ENCODE data around the gene CAMK2G. TPM values are rescaled to one million over a fixed set of nuclear protein-coding genes. Genes with fewer than 3 reads are reported as not detected.
A peak's percentile ranks its signal among the peaks of the same experiment; 100 is the strongest.

Gene CAMK2G
- total RNA-seq, 6 experiments from 2014 or later, result 8.3 to 10.7 (median 9.4) TPM

- Histone ChIP-seq H3K36me3 (peaks cover 0 to 5% (median 0%) of the 10 kb centered on the region in 4 donors), H3K4me3 (no peak overlapping the region), H3K4me1 (no peaks in the 10 kb centered on the region), H3K9me3 (no peaks in the 10 kb centered on the region), H3K27ac (no peak overlapping the region), H3K27me3 (no peaks in the 10 kb centered on the region)
- intact Hi-C loops (cut with DNase I), result no loop called here
- ATAC-seq (no peak), DNase-seq (no peak)
- 94% methylated on average over 13 of the region's 19 CpGs for WGBS (ENCODE audit: insufficient coverage, low coverage, low lambda C conversion rate, missing lambda C conversion rate)
- TF ChIP-seq CTCF (IDR thresholded peaks at IDR 0.05) (no peak), POLR2A (IDR thresholded peaks at IDR 0.05) (no peak)
Observed at GRCh38 chr10:73827346-73828089, 46.8 kb downstream of the CAMK2G start.

GRCh38 chr10:73824146-73824725 is 50.1 kb downstream of the CAMK2G start:
- DNase-seq, result no peak
- no peaks in the 10 kb centered on the region for H3K9me3 ChIP-seq
- ATAC-seq, result no peak
- WGBS (ENCODE audit: insufficient coverage, low coverage, low lambda C conversion rate, missing lambda C conversion rate), result 98% methylated on average over 7 of the region's 14 CpGs
- no peak overlapping the region for H3K27ac ChIP-seq
- peaks cover 0 to 5% (median 0%) of the 10 kb centered on the region in 4 donors for H3K36me3 ChIP-seq
- intact Hi-C loops (cut with DNase I), result no loop called here
- H3K27me3 ChIP-seq, result no peaks in the 10 kb centered on the region
- H3K4me1 ChIP-seq, result peaks cover 0 to 10% (median 7%) of the 10 kb centered on the region in 4 donors
- TF ChIP-seq POLR2A (IDR thresholded peaks at IDR 0.05), result no peak
- TF ChIP-seq CTCF (IDR thresholded peaks at IDR 0.05), result no peak
- H3K4me3 ChIP-seq, result no peak overlapping the region

GRCh38 chr10:73823391-73823790 is 51.0 kb downstream of the CAMK2G start:
- no peaks in the 10 kb centered on the region for H3K27me3 ChIP-seq
- H3K4me3 ChIP-seq, result no peak overlapping the region
- no peaks in the 10 kb centered on the region for H3K9me3 ChIP-seq
- H3K4me1 ChIP-seq, result peaks cover 0 to 17% (median 10%) of the 10 kb centered on the region in 4 donors
- no peak for DNase-seq
- WGBS (ENCODE audit: insufficient coverage, low coverage, low lambda C conversion rate, missing lambda C conversion rate), result 84% methylated on average over 7 of the region's 7 CpGs
- peaks cover 0 to 5% (median 0%) of the 10 kb centered on the region in 4 donors for H3K36me3 ChIP-seq
- H3K27ac ChIP-seq, result no peak overlapping the region
- intact Hi-C loops (cut with DNase I), result no loop called here
- ATAC-seq, result no peak
- TF ChIP-seq CTCF (IDR thresholded peaks at IDR 0.05) (no peak), POLR2A (IDR thresholded peaks at IDR 0.05) (no peak)

GRCh38 chr10:73819513-73820093 is 54.8 kb downstream of the CAMK2G start:
- intact Hi-C loops (cut with DNase I), result no loop called here
- peak; percentile 86 to 93 (median 90) for ATAC-seq
- peak overlapping the region; percentile 3 to 59 (median 9) for H3K27ac ChIP-seq
- peak; percentile 92 to 98 (median 97) for DNase-seq
- peaks cover 0 to 3% (median 0%) of the 10 kb centered on the region in 4 donors for H3K36me3 ChIP-seq
- no peak overlapping the region for H3K4me3 ChIP-seq
- H3K9me3 ChIP-seq, result no peaks in the 10 kb centered on the region
- peak in 3 of 4 donors; percentile 3 to 19 (median 9) for TF ChIP-seq CTCF (IDR thresholded peaks at IDR 0.05)
- TF ChIP-seq POLR2A (IDR thresholded peaks at IDR 0.05), result no peak
- WGBS (ENCODE audit: insufficient coverage, low coverage, low lambda C conversion rate, missing lambda C conversion rate), result 19% methylated on average over 7 of the region's 20 CpGs
- peaks cover 0 to 34% (median 18%) of the 10 kb centered on the region in 4 donors for H3K4me1 ChIP-seq
- H3K27me3 ChIP-seq, result no peaks in the 10 kb centered on the region

Data from right lobe of liver (tissue), 6 donors.